GM23338 (cell line): ENCODE results near the gene SPTBN2. TPM values are rescaled to one million over a fixed set of nuclear protein-coding genes. Genes with fewer than 3 reads are reported as not detected.

Source experiments
- ATAC-seq: fragments of 200-7000 bp; cut with Tn5 transposase; 3 replicates; pipeline ENCODE4 v1.9.1; 2020
- DNase-seq: peaks from one replicate; pipeline ENCODE4 v3.0.0-alpha.2; 2015; ENCODE audit warnings: low spot score
- H2AFZ ChIP-seq: fragments of 200-600 bp; sonication (generic); 2 replicates; pipeline ENCODE4 v1.8.0; 2016; ENCODE audit warnings: antibody characterized with exemption, mild to moderate bottlenecking, moderate library complexity
- H3F3A ChIP-seq: fragments of 200-600 bp; sonication (generic); replicated peaks from 2 replicates; pipeline ENCODE4 v1.8.0; 2017; ENCODE audit warnings: antibody characterized with exemption, mixed run types, low read depth
- H3K27ac ChIP-seq: fragments of 200-600 bp; sonication (generic); 2 replicates; pipeline ENCODE4 v1.6.1; 2016; ENCODE audit warnings: low read depth
- H3K27me3 ChIP-seq: fragments of 200-600 bp; sonication (generic); 2 replicates; pipeline ENCODE4 v1.8.0; 2016; ENCODE audit warnings: mild to moderate bottlenecking, mixed run types, moderate library complexity; ENCODE audit not compliant: insufficient read depth
- H3K36me3 ChIP-seq: fragments of 200-600 bp; sonication (generic); 2 replicates; pipeline ENCODE4 v1.8.0; 2016; ENCODE audit warnings: mild to moderate bottlenecking; ENCODE audit not compliant: insufficient read depth
- H3K4me1 ChIP-seq: fragments of 200-600 bp; sonication (generic); 2 replicates; pipeline ENCODE4 v1.8.0; 2016; ENCODE audit warnings: mild to moderate bottlenecking, moderate library complexity; ENCODE audit not compliant: insufficient read depth
- H3K4me2 ChIP-seq: fragments of 200-600 bp; sonication (generic); 2 replicates; pipeline ENCODE4 v1.7.1; 2017; ENCODE audit warnings: mixed run types
- H3K4me3 ChIP-seq: fragments of 200-600 bp; sonication (generic); 2 replicates; pipeline ENCODE4 v1.6.1; 2016; ENCODE audit warnings: mixed run types
- H3K79me2 ChIP-seq: fragments of 200-600 bp; sonication (generic); replicated peaks from 2 replicates; pipeline ENCODE4 v1.8.0; 2017; ENCODE audit warnings: mild to moderate bottlenecking; ENCODE audit not compliant: insufficient read depth
- H3K9me2 ChIP-seq: fragments of 200-600 bp; sonication (generic); 2 replicates; pipeline ENCODE4 v1.8.0; 2017; ENCODE audit not compliant: insufficient read depth
- H4K20me1 ChIP-seq: fragments of 200-600 bp; sonication (generic); replicated peaks from 2 replicates; pipeline ENCODE4 v1.8.0; 2017; ENCODE audit warnings: mild to moderate bottlenecking; ENCODE audit not compliant: insufficient read depth
- H3K27ac Mint-ChIP-seq: 2 replicates; pipeline ENCODE4 v1.8.0; 2020; ENCODE audit warnings: inconsistent platforms, mild to moderate bottlenecking, moderate library complexity, mixed read lengths
- H3K27me3 Mint-ChIP-seq: 3 replicates; pipeline ENCODE4 v1.8.0; 2022; ENCODE audit warnings: low read depth, mild to moderate bottlenecking, moderate library complexity, mixed read lengths, inconsistent platforms; ENCODE audit not compliant: insufficient read depth, poor library complexity
- H3K36me3 Mint-ChIP-seq: 3 replicates; pipeline ENCODE4 v1.8.0; 2021; ENCODE audit warnings: low read depth, mild to moderate bottlenecking, inconsistent platforms, moderate library complexity, mixed read lengths
- H3K4me1 Mint-ChIP-seq: 3 replicates; pipeline ENCODE4 v1.8.0; 2020; ENCODE audit warnings: mild to moderate bottlenecking, inconsistent platforms, mixed read lengths
- H3K4me3 Mint-ChIP-seq: 3 replicates; pipeline ENCODE4 v1.8.0; 2021; ENCODE audit warnings: moderate library complexity, mild to moderate bottlenecking, inconsistent platforms, mixed read lengths
- H3K9me3 Mint-ChIP-seq: 3 replicates; pipeline ENCODE4 v1.8.0; 2020; ENCODE audit warnings: moderate library complexity, mild to moderate bottlenecking, inconsistent platforms, mixed read lengths
- CREB1 ChIP-seq: fragments of 250-450 bp; sonication (Bioruptor Pico); IDR thresholded peaks from 2 replicates; pipeline ENCODE4 v1.5.0; 2020; ENCODE audit warnings: low read depth, mild to moderate bottlenecking, moderate library complexity
- EZH2 ChIP-seq: fragments of 200-600 bp; sonication (generic); IDR thresholded peaks from one replicate; pipeline ENCODE4 v1.8.0; 2017; ENCODE audit warnings: antibody characterized with exemption, mild to moderate bottlenecking, low read depth; ENCODE audit not compliant: unreplicated experiment
- EZH2phosphoT487 ChIP-seq: fragments of 200-600 bp; sonication (generic); IDR thresholded peaks from one replicate; pipeline ENCODE4 v1.8.1; 2018; ENCODE audit warnings: antibody characterized with exemption; ENCODE audit not compliant: unreplicated experiment
- JUNB ChIP-seq: IDR thresholded peaks from one replicate; pipeline ENCODE4 v1.6.1; 2016; ENCODE audit warnings: antibody characterized with exemption; ENCODE audit not compliant: unreplicated experiment
- NANOG ChIP-seq: IDR thresholded peaks from 2 replicates; pipeline ENCODE4 v1.6.1; 2016; ENCODE audit warnings: antibody characterized with exemption, borderline replicate concordance
- POLR2AphosphoS5 ChIP-seq: IDR thresholded peaks from 2 replicates; pipeline ENCODE4 v1.6.1; 2016; ENCODE audit warnings: antibody characterized with exemption, low read depth
- REST ChIP-seq: IDR thresholded peaks from one replicate; pipeline ENCODE4 v1.6.1; 2018; ENCODE audit warnings: antibody characterized with exemption; ENCODE audit not compliant: unreplicated experiment
- STAT1 ChIP-seq: IDR thresholded peaks from one replicate; pipeline ENCODE4 v1.6.1; 2016; ENCODE audit warnings: antibody characterized with exemption; ENCODE audit not compliant: unreplicated experiment
- ZNF114 ChIP-seq: fragments of 250-450 bp; sonication (Bioruptor Pico); IDR thresholded peaks from 2 replicates; pipeline ENCODE4 v1.5.0; 2020; ENCODE audit warnings: mild to moderate bottlenecking, moderate library complexity
- ZNF331 ChIP-seq: fragments of 250-450 bp; sonication (Bioruptor Pico); IDR thresholded peaks from 2 replicates; pipeline ENCODE4 v1.5.0; 2020; ENCODE audit warnings: low read depth, mild to moderate bottlenecking, moderate library complexity
- ZNF462 ChIP-seq: fragments of 250-450 bp; sonication (Bioruptor Pico); IDR thresholded peaks from 2 replicates; pipeline ENCODE4 v1.5.0; 2020; ENCODE audit warnings: mild to moderate bottlenecking, moderate library complexity
- polyA plus RNA-seq: library from polyadenylated mRNA; unstranded; fragments of >200 nt; fragmentation: Nextera tagmentation; extraction: Ambion mirVana; gene quantifications from 2 replicates; pipeline ENCODE4 v1.2.1, GENCODE V29; 2016
- total RNA-seq: library from RNA; depleted of rRNA; stranded (reverse); fragments of >200 nt; shearing (Covaris generic); gene quantifications from 2 replicates; pipeline ENCODE4 v1.2.3, GENCODE V29; 2014
- TF ChIP-seq, protein P1 (sequence below), 2 experiments: fragments of 200-600 bp in 1 of 2; sonication (generic) in 1 of 2; conservative IDR thresholded peaks; 2 replicates each; pipeline versions ENCODE4 v1.5.1 to v1.6.1; 2016 to 2017; ENCODE audit warnings: antibody characterized with exemption in 2 of 2, low read depth in 2 of 2, mild to moderate bottlenecking in 2 of 2, moderate library complexity in 1 of 2
- TF ChIP-seq, protein P2 (sequence below): IDR thresholded peaks from 2 replicates; pipeline ENCODE4 v1.6.1; 2016; ENCODE audit warnings: antibody characterized with exemption

Gene SPTBN2
- total and polyA plus RNA-seq, 2 experiments from 2014 or later, result 7.7 to 49.1 TPM

- Mint-ChIP-seq H3K27ac (no peak overlapping the region), H3K4me3 (no peak overlapping the region), H3K27me3 (peaks cover 8% of the 10 kb centered on the region), H3K4me1 (no peaks in the 10 kb centered on the region; the same call in 1 of the 3 replicates), H3K36me3 (peaks cover 57% of the 10 kb centered on the region), H3K9me3 (no peaks in the 10 kb centered on the region; the same call in 2 of the 3 replicates)
- no peak for ATAC-seq
- H3K9me2 ChIP-seq, result no peaks in the 10 kb centered on the region
- H3K4me2 ChIP-seq, result no peak overlapping the region
- no peak for TF ChIP-seq ZNF114 (CRISPR knock-in tag)
- TF ChIP-seq REST, result no peak
- TF ChIP-seq, protein P1, sequence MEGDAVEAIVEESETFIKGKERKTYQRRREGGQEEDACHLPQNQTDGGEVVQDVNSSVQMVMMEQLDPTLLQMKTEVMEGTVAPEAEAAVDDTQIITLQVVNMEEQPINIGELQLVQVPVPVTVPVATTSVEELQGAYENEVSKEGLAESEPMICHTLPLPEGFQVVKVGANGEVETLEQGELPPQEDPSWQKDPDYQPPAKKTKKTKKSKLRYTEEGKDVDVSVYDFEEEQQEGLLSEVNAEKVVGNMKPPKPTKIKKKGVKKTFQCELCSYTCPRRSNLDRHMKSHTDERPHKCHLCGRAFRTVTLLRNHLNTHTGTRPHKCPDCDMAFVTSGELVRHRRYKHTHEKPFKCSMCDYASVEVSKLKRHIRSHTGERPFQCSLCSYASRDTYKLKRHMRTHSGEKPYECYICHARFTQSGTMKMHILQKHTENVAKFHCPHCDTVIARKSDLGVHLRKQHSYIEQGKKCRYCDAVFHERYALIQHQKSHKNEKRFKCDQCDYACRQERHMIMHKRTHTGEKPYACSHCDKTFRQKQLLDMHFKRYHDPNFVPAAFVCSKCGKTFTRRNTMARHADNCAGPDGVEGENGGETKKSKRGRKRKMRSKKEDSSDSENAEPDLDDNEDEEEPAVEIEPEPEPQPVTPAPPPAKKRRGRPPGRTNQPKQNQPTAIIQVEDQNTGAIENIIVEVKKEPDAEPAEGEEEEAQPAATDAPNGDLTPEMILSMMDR (conservative IDR thresholded peaks at IDR 0.05; ENCODE audit: low read depth in 2 of 2), result no peak
- TF ChIP-seq CREB1 (CRISPR knock-in tag), result no peak
- TF ChIP-seq ZNF462 (CRISPR knock-in tag), result no peak
- no peak for TF ChIP-seq POLR2AphosphoS5
- TF ChIP-seq, protein P2, sequence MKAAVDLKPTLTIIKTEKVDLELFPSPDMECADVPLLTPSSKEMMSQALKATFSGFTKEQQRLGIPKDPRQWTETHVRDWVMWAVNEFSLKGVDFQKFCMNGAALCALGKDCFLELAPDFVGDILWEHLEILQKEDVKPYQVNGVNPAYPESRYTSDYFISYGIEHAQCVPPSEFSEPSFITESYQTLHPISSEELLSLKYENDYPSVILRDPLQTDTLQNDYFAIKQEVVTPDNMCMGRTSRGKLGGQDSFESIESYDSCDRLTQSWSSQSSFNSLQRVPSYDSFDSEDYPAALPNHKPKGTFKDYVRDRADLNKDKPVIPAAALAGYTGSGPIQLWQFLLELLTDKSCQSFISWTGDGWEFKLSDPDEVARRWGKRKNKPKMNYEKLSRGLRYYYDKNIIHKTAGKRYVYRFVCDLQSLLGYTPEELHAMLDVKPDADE, result no peak
- no peak for TF ChIP-seq ZNF331 (CRISPR knock-in tag)
- TF ChIP-seq EZH2, result no peak
- TF ChIP-seq EZH2phosphoT487, result no peak
- no peak for TF ChIP-seq STAT1
- TF ChIP-seq JUNB, result no peak
- no peak for TF ChIP-seq NANOG
- no peak for DNase-seq
- H2AFZ ChIP-seq, result no peak overlapping the region
- H3K4me3 ChIP-seq, result no peak overlapping the region
- H3K27ac ChIP-seq, result no peak overlapping the region
- H3K79me2 ChIP-seq, result no peaks in the 10 kb centered on the region
- no peaks in the 10 kb centered on the region for H3K27me3 ChIP-seq
- no peaks in the 10 kb centered on the region for H3K4me1 ChIP-seq
- H4K20me1 ChIP-seq, result no peaks in the 10 kb centered on the region
- H3K36me3 ChIP-seq, result no peaks in the 10 kb centered on the region
- H3F3A ChIP-seq, result no peaks in the 10 kb centered on the region
These were observed 32.9 kb downstream of the SPTBN2 start for GRCh38 chr11:66696146-66696545.
